Endothelial cell of umbilical vein (primary cell): ENCODE measurements around the gene THAP11. TPM values are rescaled to one million over a fixed set of nuclear protein-coding genes. Genes with fewer than 3 reads are reported as not detected.

ENCODE experiments used
- BruUV-seq: library from RNA; stranded (reverse); fragments of 400-500 nt; replicated peaks from 2 replicates; lab custom pipeline; 2021; lab: Mats Ljungman, UMichigan
- CTCF ChIA-PET: fragments of 300-600, 350-600 bp; sonication (Branson Sonifier 250); formaldehyde crosslinking; loops from one replicate; lab custom pipeline; 2021; ENCODE audit warnings: antibody characterized with exemption, inconsistent platforms; lab: Charles Lee
- POLR2A ChIA-PET: fragments of 300-600, 350-600 bp; sonication (Branson Sonifier 250); formaldehyde crosslinking; loops from one replicate; lab custom pipeline; 2021; ENCODE audit warnings: antibody characterized with exemption, inconsistent platforms; lab: Charles Lee
- DNase-seq: peaks from one replicate; pipeline ENCODE4 v3.0.0-alpha.2; 2011; ENCODE audit warnings: low read depth, low spot score
- FAIRE-seq: peaks from 2 replicates; lab custom pipeline; 2011; peaks lifted over from hg19 to GRCh38; lab: Jason Lieb, UNC
- H2AFZ ChIP-seq: 2 replicates; pipeline ENCODE4 v1.6.0; 2012; ENCODE audit warnings: low read depth, low read length, control low read depth, inconsistent platforms
- H3K27ac ChIP-seq: 2 replicates; pipeline ENCODE4 v1.5.1; 2011; ENCODE audit warnings: low read depth, mild to moderate bottlenecking, control low read depth, low read length, moderate library complexity; ENCODE audit not compliant: insufficient read depth
- H3K27me3 ChIP-seq, 2 experiments: 2 replicates each; pipeline versions ENCODE4 v1.6.0 to v1.6.1; 2011; ENCODE audit warnings: low read length in 2 of 2, mixed read lengths in 1 of 2; ENCODE audit not compliant: control insufficient read depth in 2 of 2, insufficient read depth in 2 of 2
- H3K36me3 ChIP-seq, 2 experiments: 2 replicates in 1 of 2; 3 replicates in 1 of 2; pipeline ENCODE4 v1.5.1; 2011; ENCODE audit warnings: low read length in 2 of 2, mild to moderate bottlenecking in 1 of 2, moderate library complexity in 1 of 2; ENCODE audit not compliant: control insufficient read depth in 2 of 2, insufficient read depth in 2 of 2; ENCODE audit errors: extremely low read depth in 1 of 2
- H3K4me1 ChIP-seq: 3 replicates; pipeline ENCODE4 v1.5.1; 2011; ENCODE audit warnings: mild to moderate bottlenecking, low read length; ENCODE audit not compliant: control insufficient read depth, insufficient read depth; ENCODE audit errors: extremely low read depth
- H3K4me2 ChIP-seq: 2 replicates; pipeline ENCODE4 v1.6.1; 2011; ENCODE audit warnings: low read length, control low read depth, mixed read lengths; ENCODE audit not compliant: insufficient read depth
- H3K4me3 ChIP-seq, 3 experiments: fragments of 200-600 bp in 1 of 3; sonication (generic), shearing (Covaris generic) in 1 of 3; replicated peaks in 1 of 3; 2 replicates each; pipeline ENCODE4 v1.5.1; 2011 to 2016; ENCODE audit warnings: control low read depth in 3 of 3, low read length in 3 of 3, mild to moderate bottlenecking in 2 of 3, inconsistent platforms in 1 of 3, low read depth in 1 of 3, moderate library complexity in 1 of 3; ENCODE audit not compliant: insufficient read depth in 1 of 3
- H3K79me2 ChIP-seq: 2 replicates; pipeline ENCODE4 v1.6.0; 2012; ENCODE audit warnings: low read length, inconsistent platforms; ENCODE audit not compliant: control insufficient read depth, insufficient read depth
- H3K9ac ChIP-seq: replicated peaks from 2 replicates; pipeline ENCODE3; 2011; ENCODE audit warnings: low read length, control low read depth; ENCODE audit not compliant: insufficient read depth; ENCODE audit errors: extremely low read depth
- H3K9me1 ChIP-seq: replicated peaks from 3 replicates; pipeline ENCODE4 v1.6.0; 2011; ENCODE audit warnings: mild to moderate bottlenecking, low read length; ENCODE audit not compliant: control insufficient read depth, insufficient read depth; ENCODE audit errors: extremely low read depth
- H3K9me3 ChIP-seq: replicated peaks from 2 replicates; pipeline ENCODE4 v1.5.1; 2012; ENCODE audit warnings: low read length, inconsistent platforms; ENCODE audit not compliant: control insufficient read depth, insufficient read depth
- H4K20me1 ChIP-seq: replicated peaks from 2 replicates; pipeline ENCODE3; 2011; ENCODE audit warnings: mild to moderate bottlenecking, low read length; ENCODE audit not compliant: control insufficient read depth, insufficient read depth; ENCODE audit errors: extremely low read depth
- EZH2 ChIP-seq: IDR thresholded peaks from 2 replicates; pipeline ENCODE4 v1.6.1; 2012; ENCODE audit warnings: borderline replicate concordance, low read depth, mild to moderate bottlenecking, moderate library complexity, low read length, inconsistent platforms; ENCODE audit not compliant: severe bottlenecking
- FOS ChIP-seq: IDR thresholded peaks from 2 replicates; pipeline ENCODE4 v1.6.1; 2011; ENCODE audit warnings: mild to moderate bottlenecking, low read length, moderate library complexity, borderline replicate concordance; ENCODE audit not compliant: insufficient read depth
- GATA2 ChIP-seq: IDR thresholded peaks from 2 replicates; pipeline ENCODE4 v1.7.0; 2011; ENCODE audit warnings: low read depth, mild to moderate bottlenecking, moderate library complexity, mixed read lengths, low read length; ENCODE audit not compliant: insufficient read length, insufficient read depth
- JUN ChIP-seq: IDR thresholded peaks from 2 replicates; pipeline ENCODE4 v1.6.1; 2011; ENCODE audit warnings: borderline replicate concordance, low read depth; ENCODE audit not compliant: insufficient read length, insufficient read depth
- MYC ChIP-seq: IDR thresholded peaks from one replicate; pipeline ENCODE4 v1.6.1; 2011; ENCODE audit warnings: mild to moderate bottlenecking, low read depth, low read length
- POLR2A ChIP-seq: IDR thresholded peaks from 2 replicates; pipeline ENCODE4 v1.6.1; 2012; ENCODE audit warnings: low read depth, mild to moderate bottlenecking, control low read depth, low read length
- POLR2AphosphoS5 ChIP-seq: IDR thresholded peaks from 2 replicates; pipeline ENCODE4 v1.6.1; 2012; ENCODE audit warnings: low read depth, mild to moderate bottlenecking, control low read depth, low read length, moderate library complexity; ENCODE audit not compliant: insufficient read depth
- dilution Hi-C: fragments of 300-500 bp; cut with MboI; formaldehyde crosslinking; loops from one replicate; pipeline ENCODE4 v1.15.0; 2019; ENCODE audit warnings: low sequenced_read_pairs; ENCODE audit not compliant: extremely low pct_ligation_motif_present
- intact Hi-C: fragments of 100-400 bp; cut with micrococcal nuclease; formaldehyde crosslinking; loops from one replicate; pipeline ENCODE4 v1.10.0; 2022
- polyA plus RNA-seq, 4 experiments: library from polyadenylated mRNA; depleted of rRNA in 3 of 4; stranded (reverse) in 3 of 4; unstranded in 1 of 4; fragments of >200 nt; gene quantifications; 2 replicates each; pipeline versions ENCODE4 v1.2.1 to v1.2.3, GENCODE V29; 2011 to 2012; ENCODE audit warnings: missing spikeins in 1 of 4
- total RNA-seq: library from RNA; stranded (reverse); gene quantifications from 2 replicates; pipeline ENCODE4 v1.2.3, GENCODE V29; 2021
- TF ChIP-seq, protein P1 (sequence below), 2 donors: IDR thresholded peaks; 1 replicate in 1 of 2; 2 replicates in 1 of 2; pipeline ENCODE4 v1.5.1; 2011; ENCODE audit warnings: low read length in 2 of 2, mild to moderate bottlenecking in 2 of 2, moderate library complexity in 2 of 2, control low read depth in 1 of 2, inconsistent platforms in 1 of 2, low read depth in 1 of 2; ENCODE audit not compliant: insufficient read depth in 1 of 2; ENCODE audit errors: extremely low read depth in 1 of 2
- TF ChIP-seq, protein P2 (sequence below): IDR thresholded peaks from 2 replicates; pipeline ENCODE4 v1.6.1; 2011; ENCODE audit not compliant: insufficient read depth, insufficient read length

Gene THAP11
- total and polyA plus RNA-seq, 2 donors (not counting 3 experiments of a cell fraction or from before 2014, with no cell fraction given) = 24.0 to 25.9 TPM

DNA sequence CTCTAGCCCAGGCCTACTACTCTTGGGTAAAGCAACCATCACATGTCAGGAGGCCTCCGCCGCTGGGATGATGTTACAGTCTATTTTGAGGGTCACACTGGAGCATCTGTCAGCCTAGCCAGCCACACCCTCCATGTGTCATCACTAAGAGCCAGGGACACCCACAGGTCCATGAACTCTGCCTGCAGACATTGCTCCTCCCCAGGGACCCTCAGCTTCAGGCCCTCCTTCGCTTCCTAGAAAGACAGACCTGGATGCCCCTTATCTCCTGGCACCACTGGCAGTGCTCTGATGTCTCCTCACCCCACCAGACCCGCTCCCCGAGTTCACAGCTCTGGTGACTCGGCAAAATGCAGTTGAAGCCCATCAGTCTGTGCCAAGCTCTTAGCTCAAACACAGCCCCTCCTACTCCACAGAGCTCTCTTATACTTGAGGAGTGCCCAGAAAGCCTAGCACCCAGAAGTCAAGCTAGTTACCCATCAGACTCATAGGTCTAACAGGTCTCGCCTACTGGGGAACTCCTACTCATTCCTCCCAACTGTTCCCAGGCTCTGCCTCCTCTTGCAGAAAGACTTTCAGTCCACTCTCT lies 41.7 kb upstream of the THAP11 start:
- CTCF ChIA-PET = interaction anchor here (0.6 to 0.9 kb wide), 2 partner anchors 24 to 277 kb away, joined by 3 to 4 read pairs; no protein-coding TSS in a partner anchor
- intact Hi-C loops (loop anchor here (10.0 kb wide), 1 partner anchor 276 kb away; the partner anchor contains the start of gene RIPOR1), dilution Hi-C loops (no loop called here)
- peaks cover 0 to 17% of the 10 kb centered on the region in 2 experiments for H3K36me3 ChIP-seq
- H3K4me1 ChIP-seq = peaks cover 8% of the 10 kb centered on the region
- H3K9ac ChIP-seq = no peak overlapping the region
- no peaks in the 10 kb centered on the region for H3K9me1 ChIP-seq
- H4K20me1 ChIP-seq = no peaks in the 10 kb centered on the region
- POLR2A ChIA-PET = interaction anchor here (0.7 kb wide), 1 partner anchor 81 kb away, joined by 5 read pairs; no protein-coding TSS in a partner anchor
- TF ChIP-seq POLR2AphosphoS5 (no peak), POLR2A (no peak), FOS (no peak)
- DNase-seq (no peak), FAIRE-seq (no peak)
- H3K4me2 ChIP-seq = no peak overlapping the region
- BruUV-seq = no TSS peak
- no peak overlapping the region for H3K27ac ChIP-seq
- no peaks in the 10 kb centered on the region for H3K27me3 ChIP-seq
- H2AFZ ChIP-seq = no peak overlapping the region
- H3K9me3 ChIP-seq = no peaks in the 10 kb centered on the region
- no peak overlapping the region for H3K4me3 ChIP-seq
- H3K79me2 ChIP-seq = peaks cover 58% of the 10 kb centered on the region

DNA sequence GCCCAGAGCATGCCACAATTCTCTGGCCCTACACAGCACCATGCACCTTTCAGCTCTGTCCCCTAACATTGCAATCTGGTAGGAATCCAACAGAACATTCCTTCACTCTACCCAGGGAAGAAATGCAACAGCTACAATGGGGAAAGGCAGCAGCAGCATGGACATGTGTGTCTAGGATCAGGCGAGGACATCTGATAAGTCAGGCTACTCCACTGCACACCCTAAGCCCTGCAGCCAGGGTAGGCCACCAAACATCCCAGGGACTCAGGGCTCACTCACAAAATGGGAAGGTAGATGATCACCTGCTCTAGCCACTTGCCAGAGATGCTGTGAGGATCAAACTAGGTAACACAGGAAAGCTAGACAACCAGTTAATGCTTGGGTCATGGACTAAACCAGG lies 40.9 kb upstream of the THAP11 start:
- no peak overlapping the region for H3K4me2 ChIP-seq
- FAIRE-seq (no peak), DNase-seq (no peak)
- TF ChIP-seq, protein P1, sequence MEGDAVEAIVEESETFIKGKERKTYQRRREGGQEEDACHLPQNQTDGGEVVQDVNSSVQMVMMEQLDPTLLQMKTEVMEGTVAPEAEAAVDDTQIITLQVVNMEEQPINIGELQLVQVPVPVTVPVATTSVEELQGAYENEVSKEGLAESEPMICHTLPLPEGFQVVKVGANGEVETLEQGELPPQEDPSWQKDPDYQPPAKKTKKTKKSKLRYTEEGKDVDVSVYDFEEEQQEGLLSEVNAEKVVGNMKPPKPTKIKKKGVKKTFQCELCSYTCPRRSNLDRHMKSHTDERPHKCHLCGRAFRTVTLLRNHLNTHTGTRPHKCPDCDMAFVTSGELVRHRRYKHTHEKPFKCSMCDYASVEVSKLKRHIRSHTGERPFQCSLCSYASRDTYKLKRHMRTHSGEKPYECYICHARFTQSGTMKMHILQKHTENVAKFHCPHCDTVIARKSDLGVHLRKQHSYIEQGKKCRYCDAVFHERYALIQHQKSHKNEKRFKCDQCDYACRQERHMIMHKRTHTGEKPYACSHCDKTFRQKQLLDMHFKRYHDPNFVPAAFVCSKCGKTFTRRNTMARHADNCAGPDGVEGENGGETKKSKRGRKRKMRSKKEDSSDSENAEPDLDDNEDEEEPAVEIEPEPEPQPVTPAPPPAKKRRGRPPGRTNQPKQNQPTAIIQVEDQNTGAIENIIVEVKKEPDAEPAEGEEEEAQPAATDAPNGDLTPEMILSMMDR (IDR thresholded peaks at IDR 0.05; ENCODE audit: extremely low read depth in 1 of 2, insufficient read depth in 1 of 2, low read depth in 1 of 2, low read length in 2 of 2) = no peak
- TF ChIP-seq POLR2A (no peak), MYC (no peak), JUN (no peak), EZH2 (no peak), GATA2 (no peak), POLR2AphosphoS5 (no peak), FOS (no peak)
- TF ChIP-seq, protein P2, sequence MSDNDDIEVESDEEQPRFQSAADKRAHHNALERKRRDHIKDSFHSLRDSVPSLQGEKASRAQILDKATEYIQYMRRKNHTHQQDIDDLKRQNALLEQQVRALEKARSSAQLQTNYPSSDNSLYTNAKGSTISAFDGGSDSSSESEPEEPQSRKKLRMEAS = no peak
- peaks cover 11% of the 10 kb centered on the region for H3K4me1 ChIP-seq
- peaks cover 0 to 17% of the 10 kb centered on the region in 2 experiments for H3K36me3 ChIP-seq
- ChIA-PET CTCF (interaction anchor here (0.9 kb wide), 1 partner anchor 25 kb away, joined by 3 read pairs; no protein-coding TSS in a partner anchor), POLR2A (no interaction called here)
- BruUV-seq = no TSS peak
- no peak overlapping the region for H2AFZ ChIP-seq
- no peaks in the 10 kb centered on the region for H4K20me1 ChIP-seq
- H3K4me3 ChIP-seq = no peak overlapping the region
- H3K27me3 ChIP-seq = no peaks in the 10 kb centered on the region
- H3K79me2 ChIP-seq = peaks cover 65% of the 10 kb centered on the region
- H3K9me3 ChIP-seq = no peaks in the 10 kb centered on the region
- H3K9me1 ChIP-seq = no peaks in the 10 kb centered on the region
- dilution Hi-C loops (no loop called here), intact Hi-C loops (loop anchor here (10.0 kb wide), 1 partner anchor 276 kb away; the partner anchor contains the start of gene RIPOR1)
- no peak overlapping the region for H3K27ac ChIP-seq
- H3K9ac ChIP-seq = no peak overlapping the region
